GM19395 (cell line): Measurements from ENCODE around the gene ZNF652.
"Not testable (repeated sequence)": the region's sequence is repeated elsewhere in the genome, so short reads cannot be mapped to it uniquely, and the experiment has no call there.

Experiments
- ATAC-seq: cut with Tn5 transposase; IDR thresholded peaks from one replicate; pipeline ENCODE4 v1.9.1; 2021; ENCODE audit warnings: mild to moderate bottlenecking, moderate library complexity; ENCODE audit not compliant: unreplicated experiment

Gene ZNF652

DNA sequence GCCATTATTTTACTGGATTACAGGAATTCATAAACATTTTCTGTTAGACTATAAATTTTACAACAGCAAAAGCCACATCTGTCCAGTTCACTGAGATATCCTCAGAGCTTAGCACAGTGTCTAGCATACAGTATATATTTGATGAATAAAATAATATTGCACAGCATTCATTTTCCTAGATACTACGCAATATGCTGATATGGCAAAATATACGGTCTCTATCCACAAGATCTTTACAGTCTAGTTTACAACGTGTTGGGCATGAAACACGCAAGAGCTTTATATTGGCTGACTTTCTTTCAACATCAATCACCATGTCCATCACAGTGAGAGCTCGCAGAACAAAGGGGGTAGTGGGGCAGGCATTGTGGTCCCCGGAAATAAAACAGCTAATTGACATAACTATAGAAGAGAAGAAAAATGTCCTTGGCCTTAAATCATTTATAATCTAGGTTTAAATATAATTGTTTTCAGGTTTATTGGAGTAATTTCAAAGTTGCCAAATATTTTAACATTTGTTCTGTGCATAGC, 43.5 kb downstream of the ZNF652 start:
- ATAC-seq = no peak

DNA sequence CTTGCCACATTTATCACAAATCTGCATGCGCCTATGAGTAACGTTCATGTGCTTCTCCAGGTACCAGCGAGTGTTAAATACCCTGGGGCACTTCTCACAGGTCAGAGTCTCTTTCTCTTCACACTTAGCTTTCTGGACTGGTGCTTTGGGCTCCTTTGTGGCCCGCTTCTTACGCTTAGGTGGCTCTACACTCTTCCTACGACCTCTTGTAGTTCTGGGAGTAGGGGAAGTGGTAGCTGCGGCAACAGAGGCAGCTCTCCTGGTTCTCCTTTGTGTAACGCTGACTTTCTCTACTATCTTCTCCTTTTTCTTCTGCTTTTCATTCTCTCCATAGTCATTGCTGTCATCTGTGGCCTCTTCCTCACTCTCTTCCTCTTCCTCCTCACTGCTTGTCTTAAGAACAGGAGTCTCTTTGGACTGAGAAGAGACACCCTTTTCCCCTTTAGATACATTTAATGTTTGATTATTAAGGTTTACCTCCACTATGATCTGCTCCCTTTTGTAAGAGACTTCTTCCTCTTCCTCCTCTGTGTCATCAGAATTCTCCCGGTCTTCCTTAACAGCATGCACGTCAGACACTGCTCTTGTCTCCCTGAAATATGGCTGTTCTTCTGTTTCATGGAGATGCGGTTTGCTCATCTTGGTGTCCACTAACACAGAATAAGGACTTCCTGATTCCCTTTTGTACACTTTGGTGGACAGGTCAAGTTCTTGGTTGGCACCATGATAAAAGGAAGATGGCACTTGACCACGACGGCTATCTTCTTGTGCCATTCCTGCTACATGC, 45.0 kb downstream of the ZNF652 start:
- ATAC-seq = no peak

DNA sequence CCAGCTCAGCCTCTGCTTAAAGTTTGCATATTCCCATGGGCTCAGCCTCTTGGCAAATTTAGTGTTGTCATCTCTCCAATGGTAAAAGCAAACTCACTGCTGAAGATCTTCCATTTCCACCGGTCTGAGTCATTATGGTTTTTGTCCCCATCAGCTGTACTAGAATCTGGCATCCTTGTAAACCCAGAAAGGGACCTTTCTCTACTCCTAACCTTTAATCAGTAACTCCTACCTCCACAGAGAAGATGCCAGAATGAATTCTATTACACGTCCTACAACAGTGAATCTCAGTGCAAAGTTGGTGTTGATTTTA, 45.8 kb downstream of the ZNF652 start:
- ATAC-seq = no peak

DNA sequence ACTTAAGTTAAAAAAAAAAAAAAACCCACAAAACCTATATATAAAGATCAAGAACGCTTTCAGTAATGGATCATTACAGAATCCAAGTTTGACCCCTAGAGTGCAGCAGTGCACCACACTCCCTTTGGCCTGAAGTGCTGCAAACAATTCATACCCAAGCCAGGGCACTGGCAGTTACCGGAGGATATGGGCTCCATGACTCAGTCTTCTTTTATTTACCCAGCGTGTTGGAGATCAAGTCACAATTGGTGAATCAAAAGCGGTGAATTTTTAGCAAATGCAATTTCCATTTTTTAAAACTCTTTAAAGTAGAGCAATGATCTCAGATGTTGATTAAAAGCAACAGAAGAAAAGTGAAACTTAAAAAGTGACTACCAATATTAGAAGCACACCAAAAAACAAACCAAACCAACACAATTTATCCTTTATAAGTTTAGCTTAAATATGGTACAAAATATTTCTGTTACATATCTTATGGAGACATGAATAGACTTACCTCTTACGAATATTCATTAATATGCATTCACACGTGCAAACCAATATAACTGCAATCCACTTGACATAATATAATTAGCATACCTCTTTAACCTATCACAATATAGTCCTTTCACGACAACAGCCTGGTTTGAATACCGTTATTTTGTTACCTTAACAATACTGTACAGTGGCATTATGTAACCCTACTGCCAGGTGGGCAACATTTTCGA, 46.3 kb downstream of the ZNF652 start:
- no peak for ATAC-seq

DNA sequence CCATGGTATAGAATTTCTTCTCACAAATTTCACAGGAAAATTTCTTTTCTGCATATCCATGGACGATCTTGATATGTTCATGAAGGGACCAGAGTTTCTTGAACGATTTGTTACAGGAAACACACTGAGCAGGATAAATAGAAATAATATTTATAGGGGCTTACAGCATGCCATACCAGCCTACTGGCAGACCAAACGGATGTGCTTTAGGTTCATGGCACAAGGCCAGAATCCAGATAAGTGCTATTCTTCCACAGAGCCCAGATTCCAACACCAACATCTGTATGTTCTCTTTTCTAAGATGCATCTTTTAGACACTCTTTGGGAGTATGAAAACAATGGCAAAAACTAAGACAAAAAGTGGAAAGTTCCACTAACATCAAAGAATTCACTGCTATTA, 49.3 kb downstream of the ZNF652 start:
- no peak for ATAC-seq

DNA sequence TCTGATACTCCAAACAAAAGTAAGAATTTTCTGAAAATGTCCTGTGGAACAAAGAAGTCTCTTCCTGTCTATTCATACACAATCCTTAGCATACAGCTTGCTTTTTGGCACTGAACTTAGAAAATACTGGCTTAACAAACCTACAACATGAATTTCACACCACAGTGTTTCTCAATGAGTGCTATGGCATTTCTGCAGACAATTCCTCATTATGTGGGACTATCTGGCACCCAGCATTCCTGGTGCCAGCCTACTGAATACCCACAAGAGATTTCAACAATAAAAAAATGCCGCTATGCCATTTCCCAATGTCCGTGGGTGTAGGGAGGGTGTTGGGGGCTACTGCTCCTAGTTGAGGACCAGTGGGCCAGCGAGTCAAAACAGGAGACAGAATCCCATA, 62.1 kb downstream of the ZNF652 start:
- ATAC-seq = no peak

DNA sequence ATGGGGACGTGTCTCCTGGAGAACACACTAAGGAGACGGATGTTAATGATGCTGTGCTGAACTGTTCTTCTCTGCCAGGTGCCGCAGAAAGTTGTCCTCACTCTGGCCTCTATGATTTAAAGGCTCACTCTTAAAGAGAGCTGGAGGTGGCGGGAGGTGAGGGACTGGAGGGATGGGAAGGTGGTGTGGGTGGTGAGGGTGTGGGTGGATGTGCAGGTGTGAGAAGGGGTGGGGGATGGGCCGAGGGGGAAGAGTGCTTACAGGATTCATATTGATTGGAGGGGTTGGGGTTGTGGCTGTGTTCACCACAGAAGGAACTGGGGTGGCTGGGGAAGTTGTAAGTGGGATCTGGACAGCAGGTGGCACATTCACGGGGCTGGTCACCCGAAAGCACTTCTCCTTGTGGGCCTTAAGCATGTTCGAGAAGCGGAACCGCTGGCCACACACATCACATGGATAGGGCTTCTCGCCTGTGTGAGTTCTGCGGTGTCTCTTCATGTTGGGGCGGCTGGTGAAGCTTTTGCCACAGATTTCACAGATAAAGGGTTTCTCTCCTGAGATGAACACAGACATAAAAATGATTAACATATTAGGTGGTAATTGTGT, 63.6 kb downstream of the ZNF652 start:
- no peak for ATAC-seq

DNA sequence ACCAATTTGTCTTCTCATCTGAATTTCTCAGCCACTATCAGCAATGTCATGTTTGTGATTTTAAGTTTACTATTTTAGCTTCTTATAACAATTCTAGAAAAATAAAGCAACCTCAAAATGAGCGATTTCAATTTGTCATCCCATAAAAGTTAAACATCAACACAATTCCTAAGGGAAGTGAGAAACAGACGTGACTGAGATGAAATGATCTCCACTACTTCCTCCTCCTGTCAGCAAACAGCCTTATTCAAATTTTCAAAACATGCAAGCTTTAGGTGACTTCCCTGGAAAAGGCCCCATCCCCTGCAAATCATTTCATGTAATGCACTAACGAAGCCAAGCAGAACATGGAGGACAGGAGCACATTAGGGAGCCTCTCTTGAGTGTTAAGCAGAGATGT, 64.9 kb downstream of the ZNF652 start:
- ATAC-seq = no peak

DNA sequence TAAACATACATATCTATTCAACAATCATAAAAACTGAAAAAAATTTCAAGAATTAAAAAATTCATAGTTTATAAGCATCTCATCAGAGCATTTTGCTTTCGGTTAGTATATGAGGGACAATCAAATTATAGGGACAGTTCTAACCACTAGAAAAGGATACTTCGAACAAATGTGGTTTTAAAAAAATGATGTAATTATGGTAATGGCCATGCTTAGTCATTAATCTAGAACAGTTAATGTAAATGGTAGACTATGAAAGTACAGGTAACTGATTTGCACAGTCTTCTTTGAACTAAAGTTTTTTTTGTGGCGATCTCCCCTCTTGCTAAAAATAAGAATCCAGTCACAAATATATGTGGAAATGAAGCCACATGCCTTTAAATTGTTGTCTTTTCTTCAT, 67.9 kb downstream of the ZNF652 start:
- ATAC-seq = no peak

DNA sequence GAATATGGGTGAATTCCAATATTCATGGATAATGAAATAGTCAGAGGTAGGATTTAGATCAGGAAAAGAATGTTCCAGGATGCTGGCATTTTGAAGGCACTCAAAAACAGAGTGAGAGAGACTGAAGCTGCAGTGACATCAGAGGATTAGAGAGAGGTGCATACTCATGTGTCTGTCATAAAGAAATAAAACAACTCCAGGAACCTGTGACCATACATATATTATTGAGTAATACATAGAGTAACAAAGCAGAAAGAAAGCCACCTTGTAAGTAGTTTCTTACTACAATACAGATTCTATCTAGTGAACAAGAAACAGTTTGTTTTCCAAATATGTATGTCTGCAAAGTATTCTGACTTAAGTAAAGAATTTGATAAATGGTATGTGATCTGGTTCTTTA, 69.1 kb downstream of the ZNF652 start:
- ATAC-seq = no peak

DNA sequence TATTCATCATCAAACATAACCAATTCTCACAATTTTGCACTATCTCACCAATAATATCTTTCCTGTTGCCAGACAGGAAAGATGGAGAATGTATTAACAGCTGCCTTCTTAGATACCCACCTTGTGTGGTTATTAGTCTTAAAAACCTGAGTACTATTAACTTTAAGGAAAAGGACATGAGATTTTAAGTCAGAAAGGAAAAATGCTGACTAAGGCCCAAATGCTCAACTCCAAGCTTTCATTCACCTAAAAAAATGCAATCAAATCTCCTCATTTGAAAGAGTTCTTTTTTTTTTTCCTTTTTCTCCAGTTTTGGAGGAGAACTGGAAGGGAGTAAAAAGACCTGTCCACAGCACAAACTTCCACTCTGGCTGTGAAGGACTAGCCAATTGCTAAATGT, 70.1 kb downstream of the ZNF652 start:
- ATAC-seq = no peak

DNA sequence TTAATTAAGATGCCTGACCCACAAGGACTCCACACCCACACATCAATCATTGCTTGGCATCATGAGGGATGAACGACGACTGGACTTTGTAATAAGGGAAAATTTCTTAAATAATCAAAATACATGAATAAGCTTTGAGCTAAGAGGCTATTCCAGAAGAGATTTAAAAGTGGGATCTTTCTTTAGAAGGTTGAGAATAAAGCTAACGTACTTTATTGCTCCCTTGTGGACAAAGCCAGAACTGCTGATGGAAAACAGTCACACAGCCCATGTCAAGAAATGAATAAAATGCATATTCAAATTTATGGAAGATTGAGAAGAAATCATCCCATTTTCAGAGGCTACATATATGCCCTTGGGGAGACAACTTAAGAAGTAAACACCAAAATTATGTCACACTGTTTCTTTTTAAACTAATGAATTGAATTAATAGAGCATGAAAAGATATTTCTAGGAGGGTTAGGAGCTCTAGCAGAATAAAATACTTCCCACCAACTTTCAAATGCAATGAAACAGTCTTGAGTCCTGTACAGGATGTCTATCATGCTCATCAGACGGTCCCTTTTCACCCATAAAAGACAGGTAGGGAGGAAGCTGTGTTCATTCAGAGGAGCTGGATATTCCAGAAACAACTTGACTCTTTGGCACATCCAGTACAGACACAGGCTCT, 71.2 kb downstream of the ZNF652 start:
- ATAC-seq = no peak

DNA sequence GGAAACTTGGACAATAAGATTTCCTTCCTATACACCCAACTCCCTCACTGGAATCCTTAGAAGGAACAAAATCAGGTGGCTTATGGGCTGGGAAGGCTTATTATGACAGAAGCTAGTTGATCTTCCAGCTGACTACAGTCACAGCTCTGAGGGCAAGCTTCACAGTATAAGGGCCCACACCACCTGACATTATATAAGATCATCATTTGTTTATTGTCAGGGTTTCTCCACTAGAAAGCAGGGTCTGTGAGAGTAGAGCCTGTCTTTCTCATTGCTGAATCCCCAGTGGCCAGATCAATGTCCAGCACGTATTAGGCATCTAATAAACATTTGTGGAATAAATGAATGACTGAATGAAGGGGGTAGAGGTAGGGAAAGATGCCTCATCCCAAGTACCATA, 73.7 kb downstream of the ZNF652 start:
- no peak for ATAC-seq

DNA sequence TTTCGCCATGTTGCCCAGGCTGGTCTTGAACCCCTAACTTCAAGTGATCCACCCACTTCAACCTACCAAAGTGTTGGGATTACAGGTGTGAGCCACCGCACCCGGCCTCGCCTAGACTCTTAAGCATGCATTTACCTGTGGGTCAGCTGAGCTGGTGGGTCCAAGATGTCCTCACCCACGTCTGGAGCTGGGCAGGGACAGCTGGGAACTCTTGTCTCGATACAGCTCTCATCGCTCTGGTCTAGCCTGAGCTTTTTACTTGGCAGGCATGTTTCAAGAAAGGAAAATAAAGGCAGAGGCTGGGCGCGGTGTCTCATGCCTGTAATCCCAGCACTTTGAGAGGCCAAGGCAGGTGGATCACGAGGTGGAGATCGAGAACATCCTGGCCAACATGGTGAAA, 74.6 kb downstream of the ZNF652 start:
- no peak for ATAC-seq

DNA sequence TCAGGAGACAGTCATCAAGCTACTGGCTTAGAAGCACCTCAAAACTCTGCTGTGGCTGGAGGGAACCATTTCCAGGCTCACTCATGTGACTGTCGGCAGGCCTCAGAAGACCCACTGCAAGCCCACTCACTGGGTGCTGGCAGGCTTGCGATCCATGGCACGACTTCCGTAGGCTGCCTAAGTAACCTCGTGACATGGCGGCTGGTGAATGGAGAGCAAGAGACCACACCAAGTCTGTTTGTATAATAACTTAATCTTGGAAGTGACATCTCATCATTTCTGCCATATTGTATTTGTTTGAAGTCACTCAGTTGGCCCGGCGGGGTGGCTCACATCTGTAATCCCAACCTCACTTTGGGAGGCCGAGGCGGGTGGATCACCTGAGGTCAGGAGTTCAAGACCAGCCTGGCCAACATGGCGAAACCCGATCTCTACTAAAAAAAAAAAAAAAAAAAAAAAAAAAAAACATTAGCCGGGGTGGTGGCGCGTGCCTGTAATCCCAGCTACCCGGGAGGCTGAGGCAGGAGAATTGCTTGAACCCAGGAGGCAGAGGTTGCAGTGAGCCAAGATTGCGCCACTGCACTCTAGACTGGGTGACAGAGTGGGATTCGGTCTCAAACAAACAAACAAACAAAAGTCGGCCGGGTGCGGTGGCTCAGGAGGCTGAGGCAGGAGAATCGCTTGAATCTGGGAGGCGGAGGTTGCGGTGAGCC, 75.6 kb downstream of the ZNF652 start:
- ATAC-seq = not testable (repeated sequence)

DNA sequence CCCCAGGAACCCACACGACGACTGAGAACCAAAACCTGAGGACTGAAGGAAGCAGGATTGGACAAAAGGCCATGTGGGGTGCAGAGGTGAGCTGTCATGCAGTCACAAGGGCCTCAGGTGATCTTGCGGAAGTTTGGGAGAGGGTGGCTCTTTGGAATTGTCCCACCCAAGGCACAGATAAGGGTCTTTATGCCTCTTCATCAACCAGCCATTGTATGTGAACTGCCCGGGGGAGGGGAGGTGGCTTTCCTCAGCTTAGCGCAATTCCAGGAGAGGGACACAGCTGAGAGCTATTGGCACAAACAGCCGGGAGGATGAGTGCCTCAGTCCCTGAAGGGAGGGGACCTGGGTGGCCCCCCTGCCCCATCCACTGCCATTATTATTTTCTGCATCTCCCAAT, 76.3 kb downstream of the ZNF652 start:
- ATAC-seq = no peak

DNA sequence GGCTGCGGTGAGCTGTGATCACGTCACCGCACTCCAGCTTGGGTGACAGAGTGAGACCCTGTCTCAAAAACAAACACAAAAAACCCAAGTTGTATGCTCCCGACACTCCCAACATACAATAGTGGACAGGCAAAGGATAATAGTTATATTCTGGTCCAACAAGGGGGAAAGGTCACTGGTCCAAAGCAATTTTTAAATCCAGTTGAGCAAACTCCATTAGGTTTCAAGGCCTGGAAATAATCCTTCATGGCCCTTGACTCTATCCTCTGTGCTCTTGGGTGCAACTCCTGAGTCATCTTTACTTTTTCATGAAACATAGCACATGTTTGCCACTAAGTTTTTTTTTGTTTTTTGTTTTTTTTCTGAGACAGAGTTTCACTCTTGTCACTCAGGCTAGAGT, 81.1 kb downstream of the ZNF652 start:
- no peak for ATAC-seq

DNA sequence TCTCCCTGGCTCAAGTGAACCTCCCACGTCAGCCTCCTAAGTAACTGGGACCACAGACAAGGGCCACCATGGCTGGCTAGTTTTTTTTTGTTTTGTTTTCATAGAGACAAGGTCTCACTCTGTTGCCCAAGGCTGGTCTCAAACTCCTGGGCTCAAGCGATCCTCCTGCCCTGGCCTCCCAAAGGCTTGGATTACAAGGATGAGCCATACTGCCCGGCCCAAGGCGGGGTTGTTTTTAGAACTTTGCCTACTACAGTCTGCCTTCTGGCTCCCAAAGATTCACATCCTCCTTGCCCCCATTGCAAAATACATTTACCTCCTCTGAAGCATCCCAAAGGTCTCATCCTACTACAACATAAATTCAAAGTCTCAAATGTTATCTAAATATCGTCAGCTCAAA, 82.0 kb downstream of the ZNF652 start:
- no peak for ATAC-seq

DNA sequence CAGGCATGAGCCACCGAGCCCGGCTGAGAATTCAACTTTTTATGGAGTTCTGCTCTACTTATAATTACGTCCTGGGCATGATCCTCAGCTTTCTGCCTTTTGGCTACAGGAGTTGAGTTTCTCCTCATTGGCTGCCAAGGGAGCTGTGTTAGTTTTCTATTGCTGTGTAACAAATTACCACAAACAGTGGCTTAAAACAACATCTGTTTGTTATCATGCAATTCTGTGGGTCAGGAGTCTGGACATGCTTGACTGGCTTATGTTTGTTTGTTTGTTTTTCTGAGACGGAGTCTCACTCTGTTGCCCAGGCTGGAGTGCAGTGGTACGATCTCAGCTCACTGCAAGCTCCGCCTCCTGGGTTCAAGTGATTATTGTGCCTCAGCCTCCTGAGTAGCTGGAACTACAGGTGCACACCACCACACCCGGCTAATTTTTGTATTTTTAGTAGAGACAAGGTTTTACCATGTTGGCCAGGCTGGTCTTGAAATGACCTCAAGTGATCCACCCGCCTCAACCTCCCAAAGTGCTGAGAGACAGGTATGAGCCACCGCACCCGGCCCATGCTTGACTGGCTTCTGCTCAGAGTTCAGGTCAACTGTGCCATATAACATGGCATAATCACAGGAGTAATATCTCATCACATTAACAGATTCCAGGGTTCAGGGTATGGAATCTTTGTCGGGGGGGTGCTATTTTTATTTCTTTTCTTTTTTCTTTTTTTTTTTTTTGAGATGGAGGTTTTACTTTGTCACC, 82.6 kb downstream of the ZNF652 start:
- not testable (repeated sequence) for ATAC-seq

DNA sequence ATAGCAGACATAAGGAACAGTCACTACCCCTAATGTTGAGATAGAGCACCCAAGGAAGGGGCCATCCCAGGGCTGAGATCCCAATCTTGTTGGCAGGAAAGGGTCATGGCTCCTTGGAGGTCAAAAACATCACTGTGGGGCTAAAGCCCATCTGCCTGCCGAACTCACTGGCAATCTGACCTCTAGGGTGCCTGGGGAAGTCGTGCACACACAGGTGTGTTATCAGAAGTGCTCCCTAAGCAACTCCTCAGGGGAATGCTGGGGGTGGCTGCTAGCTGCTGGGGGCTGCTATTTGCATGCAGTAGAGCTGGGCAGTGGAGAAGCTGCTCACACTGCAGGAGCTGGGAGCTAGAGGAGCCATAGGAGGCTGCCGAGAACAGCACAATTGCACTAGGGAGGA, 84.0 kb downstream of the ZNF652 start:
- ATAC-seq = no peak
